GM12878 (cell line): ENCODE measurements around the gene NAALADL2. TPM values are rescaled to one million over a fixed set of nuclear protein-coding genes. Genes with fewer than 3 reads are reported as not detected.

Experiments
- ATAC-seq: fragments of 200-7000 bp; cut with Tn5 transposase; 3 replicates; pipeline ENCODE4 v1.9.1; 2020; ENCODE audit warnings: mild to moderate bottlenecking, moderate library complexity
- BruUV-seq: library from RNA; stranded (reverse); fragments of 400-500 nt; replicated peaks from 2 replicates; lab custom pipeline; 2021; lab: Mats Ljungman, UMichigan
- CTCF ChIA-PET: fragments of 300-600 bp; sonication (Branson Sonifier 250); formaldehyde crosslinking; extraction: SDS; loops from one replicate; lab custom pipeline; 2021; ENCODE audit warnings: inconsistent platforms; lab: Yijun Ruan, JAX
- POLR2A ChIA-PET: fragments of 350-600 bp; formaldehyde crosslinking; extraction: SDS; loops from one replicate; lab custom pipeline; 2021; ENCODE audit warnings: inconsistent platforms; lab: Charles Lee
- RAD21 ChIA-PET: fragments of 300-600 bp; sonication (Branson Sonifier 250); formaldehyde crosslinking; loops from one replicate; lab custom pipeline; 2023; ENCODE audit warnings: antibody characterized with exemption; ENCODE audit not compliant: unreplicated experiment; lab: Charles Lee
- SMC1A ChIA-PET: fragments of 300-600 bp; sonication (Branson Sonifier 250); formaldehyde crosslinking; loops from one replicate; lab custom pipeline; 2023; ENCODE audit not compliant: unreplicated experiment, uncharacterized antibody; lab: Charles Lee
- DNase-seq: peaks from one replicate; pipeline ENCODE4 v3.0.0-alpha.2; 2011; ENCODE audit warnings: low read depth, low spot score
- FAIRE-seq: peaks from 3 replicates; lab custom pipeline; 2011; peaks lifted over from hg19 to GRCh38; lab: Jason Lieb, UNC
- H2AFZ ChIP-seq: 2 replicates; pipeline ENCODE4 v1.6.0; 2011; ENCODE audit warnings: low read depth, low read length, control low read depth; ENCODE audit not compliant: control insufficient read depth
- H3K27ac ChIP-seq: 2 replicates; pipeline ENCODE4 v1.5.1; 2011; ENCODE audit warnings: control low read depth; ENCODE audit not compliant: control insufficient read depth, insufficient read depth
- H3K27me3 ChIP-seq, 2 experiments: replicated peaks in 1 of 2; 2 replicates each; pipeline versions ENCODE4 v1.6.0 to v1.6.1; 2011; ENCODE audit warnings: low read length in 1 of 2; ENCODE audit not compliant: control insufficient read depth in 2 of 2, insufficient read depth in 2 of 2
- H3K36me3 ChIP-seq, 2 experiments: 2 replicates each; pipeline ENCODE4 v1.5.1; 2011; ENCODE audit warnings: low read length in 1 of 2; ENCODE audit not compliant: control insufficient read depth in 2 of 2, insufficient read depth in 2 of 2
- H3K4me1 ChIP-seq: 2 replicates; pipeline ENCODE4 v1.6.1; 2011; ENCODE audit warnings: mild to moderate bottlenecking, low read length, moderate library complexity, mixed read lengths; ENCODE audit not compliant: control insufficient read depth, insufficient read depth
- H3K4me2 ChIP-seq: 2 replicates; pipeline ENCODE4 v1.6.0; 2011; ENCODE audit warnings: control low read depth; ENCODE audit not compliant: control insufficient read depth, insufficient read depth
- H3K4me3 ChIP-seq: fragments of 200-600 bp; sonication (generic); 2 replicates; pipeline ENCODE4 v1.5.1; 2016
- H3K79me2 ChIP-seq: 2 replicates; pipeline ENCODE4 v1.6.0; 2011; ENCODE audit warnings: low read length; ENCODE audit not compliant: control insufficient read depth, insufficient read depth
- H3K9ac ChIP-seq: 2 replicates; pipeline ENCODE4 v1.8.0; 2011; ENCODE audit warnings: low read length, control low read depth, mixed read lengths; ENCODE audit not compliant: control insufficient read depth, insufficient read depth
- H3K9me3 ChIP-seq: replicated peaks from 3 replicates; pipeline ENCODE4 v1.5.1; 2011; ENCODE audit warnings: mild to moderate bottlenecking, low read length; ENCODE audit not compliant: control insufficient read depth, insufficient read depth
- H4K20me1 ChIP-seq: 2 replicates; pipeline ENCODE4 v1.6.0; 2011; ENCODE audit not compliant: control insufficient read depth, insufficient read depth
- CBX5 ChIP-seq: sonication (generic); IDR thresholded peaks from 2 replicates; pipeline ENCODE4 v1.6.1; 2016; ENCODE audit warnings: low read depth, moderate library complexity, mild to moderate bottlenecking, inconsistent platforms
- ETV6 ChIP-seq, 2 experiments: fragments of 450-650 bp in 1 of 2; IDR thresholded peaks in 1 of 2; conservative IDR thresholded peaks in 1 of 2; 2 replicates each; pipeline ENCODE4 v1.6.1; 2014; ENCODE audit warnings: antibody characterized with exemption in 1 of 2, borderline replicate concordance in 1 of 2, low read depth in 1 of 2, mild to moderate bottlenecking in 1 of 2, moderate library complexity in 1 of 2
- NRF1 ChIP-seq: conservative IDR thresholded peaks from 2 replicates; pipeline ENCODE4 v1.6.1; 2011; ENCODE audit warnings: mild to moderate bottlenecking, low read depth, low read length, improper control_type of control experiment
- RB1 ChIP-seq: fragments of 450-650 bp; formaldehyde crosslinking; IDR thresholded peaks from 2 replicates; pipeline ENCODE4 v1.6.1; 2017; ENCODE audit warnings: mild to moderate bottlenecking, borderline replicate concordance
- SMC3 ChIP-seq: IDR thresholded peaks from 2 replicates; pipeline ENCODE4 v1.6.1; 2011; ENCODE audit warnings: low read length, improper control_type of control experiment, borderline replicate concordance
- TBL1XR1 ChIP-seq: IDR thresholded peaks from 2 replicates; pipeline ENCODE4 v1.6.1; 2012; ENCODE audit warnings: low read depth, low read length, improper control_type of control experiment
- ZBED1 ChIP-seq: IDR thresholded peaks from 2 replicates; pipeline ENCODE4 v1.6.1; 2016; ENCODE audit warnings: borderline replicate concordance
- WGBS: methylation state at CpG from one replicate; pipeline ENCODE4 v1.1.6; 2016; ENCODE audit warnings: low lambda C conversion rate; ENCODE audit not compliant: insufficient replicate concordance, insufficient coverage; ENCODE audit errors: missing lambda C conversion rate; 5-methylcytosine and 5-hydroxymethylcytosine counted together
- in situ Hi-C: fragments of 300-500 bp; cut with MboI; formaldehyde crosslinking; loops from 9 replicates; pipeline ENCODE4 v1.14.3; 2018; ENCODE audit warnings: mixed read lengths
- intact Hi-C: fragments of 100-400 bp; cut with micrococcal nuclease; formaldehyde crosslinking; loops from one replicate; pipeline ENCODE4 v1.14.2; 2022; ENCODE audit not compliant: unreplicated experiment
- polyA plus RNA-seq, 11 experiments: library from polyadenylated mRNA; depleted of rRNA in 4 of 11; unstranded in 6 of 11; stranded (reverse) in 5 of 11; fragments of >200 nt; fragmentation: Nextera tagmentation in 4 of 11; fragmentation: Illumina TruSeq in 1 of 11; extraction: Ambion mirVana in 4 of 11; extraction: Trizol in 1 of 11; gene quantifications; 1 replicate in 1 of 11; 2 replicates in 10 of 11; pipeline versions ENCODE4 v1.2.1 to v1.2.3, GENCODE V29; 2011 to 2016; ENCODE audit warnings: inconsistent platforms in 2 of 11, missing spikeins in 2 of 11, low read depth in 1 of 11
- total RNA-seq, 4 experiments: library from RNA; depleted of rRNA in 3 of 4; stranded (reverse); fragments of >200 nt in 3 of 4; fragmentation: Illumina TruSeq in 1 of 4; extraction: Trizol in 1 of 4; gene quantifications; 2 replicates each; pipeline versions ENCODE4 v1.2.1 to v1.2.3, GENCODE V29; 2013 to 2021
- TF ChIP-seq, protein P1 (sequence below): fragments of 450-650 bp; IDR thresholded peaks from 2 replicates; pipeline ENCODE4 v1.6.1; 2016; ENCODE audit warnings: mild to moderate bottlenecking

The NAALADL2 gene
- total and polyA plus RNA-seq, 10 of the 15 experiments (the other 5 are each of a cell fraction or from before 2014, with no cell fraction given), result 0.06 to 10.8 (median 0.46) TPM

- TF ChIP-seq CBX5 (no peak), ETV6 (conservative IDR thresholded peaks at IDR 0.05 in 1 of 2, IDR thresholded peaks at IDR 0.05 in 1 of 2; ENCODE audit: borderline replicate concordance in 1 of 2, low read depth in 1 of 2) (no peak), NRF1 (no peak), SMC3 (no peak), TBL1XR1 (no peak), ZBED1 (no peak), RB1 (no peak)
- TF ChIP-seq, protein P1, sequence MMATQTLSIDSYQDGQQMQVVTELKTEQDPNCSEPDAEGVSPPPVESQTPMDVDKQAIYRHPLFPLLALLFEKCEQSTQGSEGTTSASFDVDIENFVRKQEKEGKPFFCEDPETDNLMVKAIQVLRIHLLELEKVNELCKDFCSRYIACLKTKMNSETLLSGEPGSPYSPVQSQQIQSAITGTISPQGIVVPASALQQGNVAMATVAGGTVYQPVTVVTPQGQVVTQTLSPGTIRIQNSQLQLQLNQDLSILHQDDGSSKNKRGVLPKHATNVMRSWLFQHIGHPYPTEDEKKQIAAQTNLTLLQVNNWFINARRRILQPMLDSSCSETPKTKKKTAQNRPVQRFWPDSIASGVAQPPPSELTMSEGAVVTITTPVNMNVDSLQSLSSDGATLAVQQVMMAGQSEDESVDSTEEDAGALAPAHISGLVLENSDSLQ, result no peak
- FAIRE-seq, result no peak
- in situ Hi-C loops, result no loop called here
- Histone ChIP-seq H3K4me3 (no peak overlapping the region), H3K4me1 (no peaks in the 10 kb centered on the region), H3K9ac (no peak overlapping the region), H3K79me2 (no peaks in the 10 kb centered on the region), H3K27me3 (no peaks in the 10 kb centered on the region), H2AFZ (no peak overlapping the region), H3K4me2 (no peak overlapping the region), H3K27ac (no peak overlapping the region), H3K9me3 (no peaks in the 10 kb centered on the region), H3K36me3 (no peaks in the 10 kb centered on the region), H4K20me1 (no peaks in the 10 kb centered on the region)
- BruUV-seq, result no TSS peak
- no peak for DNase-seq
- intact Hi-C loops, result no loop called here
- ATAC-seq, result no peak
- WGBS, result 42% methylated on average over 3 of the region's 3 CpGs
- SMC1A ChIA-PET, result no interaction called here
- CTCF ChIA-PET, result interaction anchor here (1.0 kb wide), 1 partner anchor 10 kb away, joined by 3 read pairs; no protein-coding TSS in a partner anchor
- RAD21 ChIA-PET, result no interaction called here
- POLR2A ChIA-PET, result interaction anchor here (0.6 kb wide), 1 partner anchor 648 kb away, joined by 3 read pairs; no protein-coding TSS in a partner anchor
Measured at GRCh38 chr3:175748087-175748730, 889.1 kb downstream of the NAALADL2 start.
